Central memory CD4-positive, alpha-beta T cell (primary cell): ENCODE data around the gene GALNS.

ENCODE experiments used
- DNase-seq: peaks from one replicate; pipeline ENCODE4 v3.0.0; 2022

The GALNS gene

DNA sequence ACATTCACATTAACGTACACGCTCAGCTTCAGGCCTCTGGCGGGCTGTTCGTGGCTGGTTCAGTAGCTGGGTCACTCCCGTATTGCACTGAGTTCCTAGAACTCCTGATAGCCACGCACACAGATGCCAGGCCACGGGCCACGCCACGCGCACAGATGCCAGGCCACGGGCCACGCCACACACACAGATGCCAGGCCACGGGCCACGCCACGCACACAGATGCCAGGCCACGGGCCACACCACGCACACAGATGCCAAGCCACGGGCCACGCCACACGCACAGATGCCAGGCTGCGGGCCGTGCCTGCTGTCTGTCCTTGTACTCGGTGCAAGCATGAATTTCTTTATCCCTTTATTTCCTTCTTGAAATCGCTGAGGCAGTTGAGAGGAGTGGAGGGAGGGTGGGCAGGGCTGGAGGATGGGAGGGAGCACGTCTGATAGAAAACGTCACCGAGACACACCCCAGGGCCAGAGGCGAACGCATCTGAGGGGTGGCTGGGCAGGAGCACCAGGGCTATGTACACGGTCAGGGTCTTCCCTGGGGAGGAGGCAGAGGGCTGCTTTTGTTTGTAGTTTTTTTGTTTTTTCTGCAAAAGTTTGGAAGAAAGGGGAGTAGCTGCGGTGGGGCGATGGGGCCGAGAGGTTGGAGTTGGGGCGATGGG is 18.3 kb upstream of the GALNS start:
- no peak for DNase-seq

DNA sequence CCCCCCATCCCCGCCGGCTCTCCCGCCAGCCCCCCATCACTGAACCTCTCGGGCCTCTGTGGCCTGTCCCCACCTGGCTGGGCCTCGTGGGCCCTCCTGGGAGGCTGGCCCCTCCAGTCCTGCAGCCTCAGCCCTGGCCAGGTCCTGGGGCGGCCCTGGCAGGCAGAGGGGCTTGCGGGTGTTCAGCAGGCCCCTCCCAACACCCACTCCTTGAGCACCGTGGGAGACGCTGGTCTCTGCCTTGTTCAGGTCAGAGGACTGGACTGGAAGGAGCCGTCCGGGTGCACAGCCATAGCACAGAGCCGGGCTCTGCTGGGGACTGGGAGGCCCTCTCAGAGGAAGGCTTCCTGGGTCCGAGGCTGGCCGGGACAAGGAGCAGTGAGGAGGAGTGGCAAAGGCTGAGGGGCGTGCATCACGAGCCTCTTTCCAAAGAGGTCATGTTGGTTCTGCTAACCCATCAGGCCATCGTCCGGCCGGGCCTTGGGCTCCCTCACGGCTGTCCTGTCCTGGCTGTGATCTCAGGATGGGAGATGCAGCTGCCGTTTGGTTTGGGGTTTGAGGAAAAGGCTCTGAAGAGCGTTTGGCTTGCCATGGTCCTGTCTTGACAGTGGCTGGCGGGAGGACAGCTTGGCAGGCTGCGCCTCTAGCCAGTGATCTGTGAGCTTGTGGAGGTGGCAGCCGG is 16.0 kb upstream of the GALNS start:
- no peak for DNase-seq

DNA sequence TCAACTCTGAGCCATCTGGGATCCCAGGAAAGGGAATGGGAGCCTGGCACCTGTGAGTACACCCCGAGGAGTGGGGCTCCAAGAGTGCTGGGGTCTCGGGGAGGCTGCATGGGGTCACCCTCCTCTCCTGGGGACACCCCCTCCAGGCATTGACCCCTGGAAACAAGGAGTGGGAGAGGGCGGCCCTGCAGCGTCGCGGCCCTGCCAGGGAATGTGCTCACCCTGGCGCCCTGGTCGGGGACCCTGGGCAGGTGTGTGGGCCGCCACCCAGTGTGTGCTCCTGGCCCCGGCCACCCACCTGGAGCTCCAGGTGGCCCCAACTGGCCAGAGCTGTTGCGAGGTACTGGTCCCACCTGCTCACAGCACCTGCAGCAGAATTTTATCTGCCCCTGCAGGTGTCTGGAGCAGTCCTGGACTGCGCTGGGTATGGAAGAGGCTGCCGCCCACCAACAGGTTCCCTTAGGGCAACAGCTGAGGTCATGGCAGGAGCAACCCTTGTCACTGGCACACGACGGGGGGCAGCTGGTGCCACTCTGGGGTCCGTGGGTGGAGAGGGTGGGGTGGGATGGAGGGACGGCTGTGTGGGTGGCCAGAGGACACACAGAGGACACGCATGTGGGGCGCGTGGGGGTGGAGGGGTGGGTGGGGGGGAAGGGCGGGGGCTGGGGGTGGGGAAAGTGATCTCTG is 15.1 kb upstream of the GALNS start:
- no peak for DNase-seq

DNA sequence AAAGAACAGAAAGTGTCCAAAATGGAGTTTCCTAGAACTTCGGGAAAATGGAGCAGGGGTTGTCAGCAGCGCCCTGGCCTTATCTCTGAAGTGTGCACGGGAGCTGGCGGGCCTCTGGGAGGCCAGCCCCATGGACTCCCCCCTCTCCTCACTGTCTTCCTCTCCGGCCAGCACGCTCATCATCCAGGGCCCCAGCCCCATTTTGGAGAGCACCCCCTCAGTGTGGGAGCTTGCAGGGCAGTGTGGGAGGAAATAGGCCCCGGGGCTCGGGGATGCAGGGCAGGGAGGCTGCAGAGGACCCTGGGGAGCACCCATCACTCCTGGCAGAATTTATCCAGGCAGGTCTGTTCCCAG is 14.6 kb upstream of the GALNS start:
- DNase-seq: no peak

DNA sequence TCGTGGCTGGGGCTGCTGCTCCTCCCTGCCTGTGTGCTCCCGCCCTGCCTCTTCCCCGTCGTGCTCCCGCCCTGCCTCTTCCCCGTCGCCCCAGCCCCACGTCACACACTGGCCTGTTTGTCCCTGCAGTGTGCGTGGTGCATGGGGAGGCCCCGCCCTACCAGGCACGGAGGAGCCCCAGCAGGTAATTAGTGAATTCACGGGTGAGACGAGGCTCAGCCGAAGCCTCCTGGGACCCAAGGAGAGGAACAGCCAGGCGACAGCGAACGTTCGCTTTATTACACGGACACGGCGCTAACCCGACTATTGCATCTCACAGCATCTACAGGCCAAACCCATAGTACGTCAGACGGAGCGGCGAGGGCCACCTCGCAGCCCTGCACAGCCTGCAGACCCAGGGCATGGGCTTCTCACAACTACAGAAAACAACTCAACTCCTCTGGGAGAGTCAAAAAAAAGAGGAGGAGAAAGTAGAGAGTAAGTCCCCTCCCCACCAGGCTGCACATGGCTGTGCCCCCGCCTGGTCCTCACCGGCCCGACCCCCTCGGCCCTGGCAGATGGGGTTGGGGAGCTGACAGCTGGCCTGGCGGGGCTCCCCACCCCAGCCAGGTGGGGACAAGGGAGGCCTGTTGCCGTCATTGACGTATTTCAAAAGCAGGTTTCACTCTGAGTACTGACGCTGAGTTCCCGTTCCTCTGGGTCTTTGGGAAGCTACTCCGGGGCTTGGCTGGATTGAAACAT is 14.0 kb upstream of the GALNS start:
- no peak for DNase-seq

DNA sequence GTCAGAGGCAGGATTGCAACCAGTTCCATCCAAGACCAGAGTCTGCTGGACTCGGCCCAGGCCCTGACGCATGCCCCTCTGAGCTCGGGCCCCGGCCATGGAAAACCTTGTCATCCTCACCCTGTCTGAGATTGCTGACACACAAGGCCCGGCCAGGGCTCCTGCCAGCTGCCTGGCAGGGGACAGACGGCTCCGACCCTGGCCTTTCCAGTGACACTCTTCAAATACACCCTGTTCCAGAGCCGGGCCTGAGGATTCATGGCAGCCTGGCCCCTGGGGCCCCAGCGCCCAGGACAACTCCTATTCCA is 12.9 kb upstream of the GALNS start:
- DNase-seq: no peak

DNA sequence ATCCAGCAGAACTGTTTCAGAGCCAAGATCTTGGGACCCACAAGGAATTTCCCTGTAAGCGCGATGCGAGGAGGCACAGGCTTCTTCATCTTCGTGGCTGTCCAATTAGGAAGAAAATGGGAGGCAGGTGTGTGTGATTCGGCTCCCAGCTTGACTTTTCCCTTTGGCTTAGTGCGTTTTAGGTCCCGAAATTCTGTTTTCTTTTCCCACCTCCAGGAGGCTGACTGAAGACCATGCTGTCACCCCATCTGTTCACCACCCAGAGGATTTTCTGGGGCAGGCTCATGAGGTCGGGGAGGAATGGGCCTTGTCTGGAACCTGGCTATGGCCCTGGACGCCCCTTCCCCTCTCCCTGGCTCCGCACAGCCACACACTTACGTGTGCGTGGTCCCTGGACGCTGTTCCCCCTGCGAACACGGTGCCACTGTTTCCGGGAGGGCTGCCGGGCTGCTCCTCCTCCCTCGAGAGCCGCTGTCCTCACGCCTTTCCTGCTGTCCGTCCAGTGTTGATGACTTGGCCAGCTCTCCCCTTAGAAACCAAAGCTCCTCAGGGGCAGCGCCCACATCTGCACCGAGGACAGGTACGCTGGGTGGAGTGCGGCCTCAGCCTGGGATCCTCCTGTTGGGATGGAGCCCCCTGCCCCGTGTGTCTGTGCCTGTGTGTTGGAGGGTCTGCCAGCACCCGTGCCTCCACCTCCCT is 12.4 kb upstream of the GALNS start:
- no peak for DNase-seq

DNA sequence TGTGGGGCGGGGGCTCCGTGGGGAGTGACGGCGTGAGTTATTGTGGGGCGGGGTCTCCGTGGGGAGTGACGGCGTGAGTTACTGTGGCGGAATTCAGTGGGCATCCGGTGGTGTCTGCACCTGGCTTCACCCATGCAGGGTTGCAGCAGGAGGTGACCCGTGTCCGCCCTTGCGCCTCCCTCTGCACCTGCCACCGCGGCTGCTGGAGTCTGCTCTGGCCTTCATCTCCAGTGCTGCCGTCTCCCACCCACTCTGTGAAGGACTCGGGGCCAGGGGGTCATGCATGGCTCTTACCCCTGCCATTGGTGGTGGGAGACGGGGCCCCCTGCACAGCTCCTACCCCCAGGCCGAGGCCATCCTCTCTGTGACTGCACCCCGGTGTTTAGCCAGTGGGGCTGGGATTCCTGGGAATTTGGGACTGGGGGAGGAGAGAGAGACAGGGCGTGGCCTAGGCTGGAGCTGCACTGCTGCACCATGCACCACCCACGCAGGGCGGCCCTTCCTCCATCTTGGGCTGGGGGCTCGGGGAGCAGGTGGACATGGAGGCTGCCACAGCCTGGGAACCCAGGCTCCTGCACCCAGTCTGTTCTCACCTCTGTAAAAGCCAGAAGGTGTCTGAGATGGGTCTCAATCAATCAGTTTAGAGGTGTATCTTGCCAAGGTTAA is 11.0 kb upstream of the GALNS start:
- DNase-seq: no peak

DNA sequence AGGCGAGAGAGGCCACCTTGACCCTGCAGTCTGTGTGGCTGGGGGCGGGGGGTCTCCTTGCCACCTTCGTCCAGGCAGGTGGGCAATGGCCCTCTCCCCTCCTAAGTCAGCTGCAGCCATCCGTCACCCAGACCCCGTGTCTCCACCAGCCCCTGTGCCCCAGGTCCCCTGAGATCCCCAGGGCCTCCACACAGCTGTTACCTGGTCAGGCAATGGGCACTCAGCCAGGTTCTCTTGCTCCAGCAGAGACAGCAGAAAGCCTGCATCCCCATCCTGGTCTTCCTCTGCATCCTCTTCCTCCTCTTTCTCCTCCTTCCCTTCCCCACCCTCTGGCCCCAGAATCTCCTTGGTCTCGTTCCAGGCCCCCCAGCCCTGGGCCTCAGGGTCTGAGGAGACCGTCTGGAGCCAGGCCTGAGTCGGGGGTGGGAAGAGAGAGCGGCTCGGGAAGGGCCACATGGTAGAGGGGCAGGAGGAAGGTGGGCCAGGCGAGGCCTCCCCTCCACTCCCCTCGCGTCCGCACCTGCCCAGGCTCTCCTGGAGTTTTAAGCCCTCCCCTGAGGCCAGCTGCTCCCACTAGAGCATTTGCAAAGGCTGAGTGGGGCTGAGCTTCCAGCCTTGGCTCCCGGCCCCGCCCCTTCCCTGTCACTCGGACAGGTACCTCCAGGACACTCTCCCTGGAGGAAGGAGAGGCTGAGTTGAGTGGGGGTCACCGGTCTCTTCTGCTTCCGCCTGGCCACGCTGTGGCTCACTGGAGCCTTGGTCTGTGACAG is 9.6 kb upstream of the GALNS start, which contains the start of gene PABPN1L:
Gene PABPN1L, minus strand, starts transcription at position 510 of the 770 bp plus-strand sequence. Its CDS starts 54 bp downstream, at position 456.
- DNase-seq: no peak

DNA sequence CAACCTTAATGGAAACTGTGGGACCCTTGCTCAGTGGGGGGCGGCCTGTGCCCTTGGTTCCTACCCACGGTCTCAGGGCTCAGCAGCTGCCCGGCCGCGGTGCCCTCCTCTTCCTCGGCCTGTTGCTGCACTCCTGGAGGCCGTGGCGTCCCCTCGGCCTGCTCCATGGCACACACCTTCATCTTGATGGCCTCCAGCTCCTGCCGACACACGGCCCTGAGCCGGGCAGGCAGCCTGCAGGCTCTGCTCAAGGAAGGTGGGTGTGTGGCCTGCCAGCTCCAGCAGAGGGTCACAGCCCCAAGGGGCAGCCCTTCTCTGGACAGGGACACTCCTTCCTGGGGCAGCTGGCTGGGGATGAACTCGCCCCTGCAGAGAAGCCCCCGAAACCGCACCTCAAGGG is 9.0 kb upstream of the GALNS start:
- DNase-seq: no peak

DNA sequence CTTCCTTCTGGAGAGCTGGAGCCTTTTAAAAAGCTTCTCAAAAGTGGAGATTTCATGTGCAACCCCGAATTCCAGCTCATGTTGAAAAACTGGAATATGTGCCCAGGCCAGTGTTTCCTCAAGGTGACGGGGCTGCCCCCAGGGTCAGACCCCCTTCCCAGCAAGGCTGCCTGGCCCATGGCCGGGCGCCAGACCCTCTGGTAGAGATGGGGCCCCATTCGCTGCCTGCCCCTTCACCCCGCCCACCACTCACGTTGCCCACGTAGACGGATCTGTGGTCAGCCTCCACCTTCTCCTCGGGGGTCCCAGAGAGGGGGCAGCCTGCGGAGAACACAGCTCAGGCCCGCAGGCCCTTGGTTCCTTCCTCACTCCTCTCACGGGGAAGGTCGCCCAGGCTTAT is 8.6 kb upstream of the GALNS start:
- no peak for DNase-seq

DNA sequence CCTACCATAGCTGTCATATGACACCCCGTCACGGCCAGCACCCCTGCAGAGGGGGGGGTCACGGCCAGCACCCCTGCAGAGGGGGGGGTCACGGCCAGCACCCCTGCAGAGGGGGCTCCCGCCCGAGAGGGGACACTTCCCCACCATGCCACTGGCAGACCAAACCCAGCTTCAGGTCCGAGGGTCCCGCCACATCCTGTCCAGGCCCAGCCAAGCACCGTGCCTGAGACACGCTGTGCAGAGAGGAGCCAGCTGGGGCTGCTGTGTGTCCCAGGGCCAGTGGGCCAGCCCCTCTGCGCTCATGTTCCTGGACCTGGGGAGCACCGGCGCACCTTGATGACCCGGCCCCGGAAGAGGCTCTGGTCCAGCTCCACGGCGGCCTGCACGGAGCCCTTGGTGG is 7.8 kb upstream of the GALNS start:
- no peak for DNase-seq

DNA sequence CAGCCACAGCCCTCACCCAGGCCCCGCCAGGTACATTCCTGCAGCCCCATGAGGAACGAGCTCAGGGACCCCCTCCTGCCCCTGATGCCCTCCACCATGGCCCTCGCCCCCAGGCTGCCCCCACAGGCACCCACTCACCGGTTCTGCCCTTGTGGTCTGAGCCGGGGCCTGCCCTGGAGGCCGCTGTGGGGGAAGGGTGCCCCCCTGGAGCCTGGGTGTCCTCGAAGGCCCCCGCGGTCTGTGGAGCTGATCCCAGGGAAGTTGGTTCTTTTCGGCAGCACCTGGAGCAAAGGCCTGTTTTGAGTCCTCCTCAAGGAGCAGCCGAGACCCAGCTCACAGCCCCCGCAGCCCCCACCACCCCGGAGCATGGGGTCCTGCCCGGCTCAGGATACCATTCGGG is 7.4 kb upstream of the GALNS start:
- no peak for DNase-seq

DNA sequence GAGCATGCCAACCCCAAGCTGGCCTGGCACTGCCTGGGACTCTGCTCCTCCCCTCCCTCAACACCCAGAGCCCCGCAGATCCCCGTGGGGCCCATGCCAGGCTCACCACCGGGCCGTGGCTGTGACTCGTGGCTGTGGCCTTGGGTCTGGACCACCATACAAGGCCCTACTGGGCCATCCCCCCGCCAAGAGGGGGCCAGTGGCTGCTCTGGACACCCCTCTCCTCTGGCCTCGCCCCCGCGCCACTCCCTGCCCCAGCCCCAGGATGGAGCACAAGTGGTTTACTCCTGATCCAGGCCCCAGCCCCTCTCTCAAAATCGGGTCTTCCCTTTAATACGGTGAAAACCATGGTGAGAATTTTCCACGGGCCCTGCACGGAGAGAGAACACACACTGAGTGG is 6.7 kb upstream of the GALNS start:
- DNase-seq: no peak

DNA sequence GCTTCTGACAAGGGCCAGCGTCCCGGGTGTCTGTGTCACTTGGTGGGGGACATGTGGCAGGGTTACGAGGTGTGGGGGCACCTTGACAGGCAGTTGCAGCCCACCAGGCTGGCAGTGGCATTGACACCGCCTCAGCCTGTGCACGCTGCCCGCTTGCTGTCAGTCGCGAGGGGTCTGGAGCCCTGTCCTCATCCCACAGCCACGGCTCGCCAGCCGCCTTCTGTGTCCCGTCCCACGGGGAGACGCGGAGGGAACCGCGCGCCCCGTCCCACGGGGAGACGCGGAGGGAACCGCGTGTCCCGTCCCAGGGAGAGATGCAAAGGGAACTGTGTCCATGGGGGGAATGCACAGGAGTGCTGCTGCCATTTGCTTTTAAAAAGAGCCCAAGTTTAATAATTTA is 6.2 kb upstream of the GALNS start:
- no peak for DNase-seq

DNA sequence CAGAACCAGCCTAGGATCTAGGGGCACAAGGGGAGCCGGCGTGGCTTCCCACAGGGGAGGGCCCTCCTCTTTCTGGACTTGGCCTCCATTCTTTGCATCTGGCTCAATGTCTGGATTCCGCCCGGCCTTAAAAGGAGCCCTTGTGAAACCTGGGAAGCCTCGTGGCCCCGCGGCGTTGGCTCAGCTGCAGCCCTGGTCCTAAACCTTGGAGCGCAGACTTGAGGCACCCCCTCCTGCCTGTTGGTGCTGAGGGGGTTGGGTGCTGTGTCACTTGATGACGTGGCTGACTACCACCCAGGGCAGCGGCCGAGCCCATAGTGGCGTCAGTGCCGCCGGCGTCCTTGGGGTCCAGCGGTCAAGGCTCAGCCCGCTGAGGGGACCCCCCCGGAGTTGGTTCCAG is 4.6 kb upstream of the GALNS start:
- DNase-seq: no peak

DNA sequence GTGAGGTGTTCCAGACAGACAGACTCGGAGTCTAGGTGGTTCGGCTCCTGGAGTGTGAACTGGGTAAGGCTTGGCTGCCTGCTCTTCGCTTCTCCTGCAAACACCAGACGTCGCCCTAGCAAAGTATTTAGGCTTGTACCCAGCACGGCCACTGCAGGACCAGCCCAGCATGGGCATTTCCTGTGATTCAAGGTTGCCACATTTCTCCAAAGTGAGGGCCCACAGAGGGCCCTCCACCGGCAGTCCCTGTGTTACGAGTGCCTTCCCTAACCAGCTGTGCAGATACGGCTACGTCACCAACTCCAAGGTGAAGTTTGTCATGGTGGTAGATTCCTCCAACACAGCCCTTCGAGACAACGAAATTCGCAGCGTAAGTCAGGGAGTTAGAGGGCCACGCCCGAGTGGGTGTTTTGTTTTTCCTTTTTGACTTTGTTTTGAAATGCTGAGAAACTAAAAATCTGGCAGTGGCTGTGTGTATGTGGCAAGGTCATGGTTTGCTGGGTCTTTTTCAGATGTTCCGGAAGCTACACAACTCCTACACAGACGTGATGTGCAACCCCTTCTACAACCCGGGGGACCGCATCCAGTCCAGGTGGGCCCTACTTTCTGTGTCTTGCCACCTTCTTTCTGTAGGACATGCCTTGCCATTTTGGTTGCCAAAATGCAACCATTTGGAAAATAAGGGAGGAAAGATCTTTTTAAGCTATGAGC is 2.8 kb upstream of the GALNS start:
- no peak for DNase-seq

DNA sequence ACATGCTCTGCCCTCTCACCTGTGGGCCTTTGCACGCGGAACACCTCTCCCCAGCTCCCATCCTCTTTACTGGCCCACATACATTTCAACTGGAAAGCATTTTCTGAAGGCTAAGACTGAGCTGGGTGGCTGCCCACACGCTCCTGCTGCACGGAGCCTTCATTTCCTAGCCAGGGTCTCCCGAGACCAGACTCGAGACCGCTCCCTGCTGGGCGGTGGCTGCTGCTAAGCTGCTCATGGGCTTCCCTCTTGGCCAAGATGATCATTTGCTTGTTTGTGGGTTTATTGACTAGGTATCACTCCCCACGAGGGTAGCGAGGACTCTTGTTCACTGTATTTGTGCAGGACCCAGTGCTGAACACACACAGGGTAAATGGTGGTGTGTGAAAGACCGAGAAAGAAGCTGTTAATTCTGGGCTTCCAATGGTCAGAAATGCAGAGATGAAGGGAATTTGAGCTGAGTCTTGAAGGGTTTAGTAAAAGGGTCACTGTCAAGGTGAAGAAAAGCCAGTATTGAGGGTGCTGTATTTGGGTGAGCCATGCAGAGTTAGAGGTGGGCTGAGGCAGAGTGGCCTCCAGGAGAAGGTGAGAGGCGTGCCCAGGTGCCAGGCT is 1.1 kb upstream of the GALNS start:
- peak; percentile 59 for DNase-seq

DNA sequence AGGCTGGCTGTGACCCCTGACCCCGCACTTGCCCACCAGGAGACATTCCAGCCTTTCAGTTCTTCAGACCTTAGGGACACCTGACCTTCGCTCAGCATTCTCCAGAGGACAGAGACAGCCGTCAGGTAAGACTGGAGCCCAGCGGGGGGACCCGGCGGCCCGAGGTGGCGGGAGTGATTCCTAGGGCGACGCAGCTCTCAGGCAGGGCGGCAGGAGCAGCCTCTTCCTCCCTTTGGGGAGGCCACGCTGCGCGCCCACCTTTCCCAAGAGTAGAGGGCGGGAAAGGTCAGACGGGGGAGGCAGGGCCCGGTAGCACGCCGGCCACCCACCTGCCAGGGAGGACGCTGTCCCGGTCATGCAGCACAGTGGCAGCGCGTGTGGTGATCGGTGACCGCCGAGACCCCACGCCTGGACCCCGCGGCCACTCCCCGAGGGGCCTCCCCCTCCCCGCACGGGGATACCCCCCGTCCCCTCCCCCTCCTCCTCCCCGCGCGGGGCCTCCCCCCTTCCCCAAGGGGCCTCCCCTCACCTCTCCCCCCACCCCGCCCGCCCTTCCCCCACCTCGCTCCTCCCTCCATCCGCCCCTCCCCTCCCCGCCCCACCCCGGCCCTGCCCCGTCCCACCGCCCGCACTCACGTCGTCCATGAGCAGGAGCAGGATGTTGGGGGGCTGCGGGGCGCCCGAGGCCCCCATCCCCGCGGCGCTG is 472 bp downstream of the GALNS start:
- DNase-seq: no peak

DNA sequence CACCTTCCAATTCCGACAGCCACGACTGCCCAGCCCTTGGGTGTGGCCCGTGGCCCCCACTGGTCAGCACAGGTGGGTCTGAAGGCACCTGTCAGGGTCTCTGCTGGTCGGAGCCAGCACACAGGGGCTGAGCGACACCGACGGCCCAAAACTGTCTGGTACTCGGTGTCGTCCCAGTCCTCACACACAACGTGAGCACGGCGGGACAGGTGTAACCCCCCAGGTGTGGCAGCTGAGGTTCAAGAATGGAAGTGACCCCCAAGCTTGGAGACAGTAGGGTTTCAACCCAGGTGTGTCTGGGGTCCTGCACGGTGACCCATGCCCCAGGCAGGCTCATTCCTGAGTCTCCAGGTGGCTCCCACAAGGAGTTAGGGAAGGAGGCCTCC is 1.0 kb downstream of the GALNS start:
- DNase-seq: no peak
